MM.1S (cell line): ENCODE data around the gene WFIKKN2.

Experiments used
- DNase-seq: peaks from one replicate; pipeline ENCODE4 v3.0.0-alpha.2; 2015
- H2AFZ ChIP-seq: fragments of 300-600 bp; sonication (generic); 2 replicates; pipeline ENCODE4 v1.6.0; 2016; ENCODE audit warnings: antibody characterized with exemption, low read length
- H3F3A ChIP-seq: fragments of 300-600 bp; sonication (generic); 2 replicates; pipeline ENCODE4 v1.6.1; 2016; ENCODE audit warnings: mild to moderate bottlenecking, antibody characterized with exemption, low read length, moderate library complexity, mixed read lengths; ENCODE audit not compliant: insufficient read depth
- H3K27ac ChIP-seq: fragments of 300-600 bp; sonication (generic); 2 replicates; pipeline ENCODE4 v1.5.1; 2016; ENCODE audit warnings: mild to moderate bottlenecking, low read length
- H3K27me3 ChIP-seq: fragments of 300-600 bp; sonication (generic); replicated peaks from 2 replicates; pipeline ENCODE4 v1.6.0; 2016; ENCODE audit warnings: low read length; ENCODE audit not compliant: insufficient read depth
- H3K36me3 ChIP-seq: fragments of 300-600 bp; sonication (generic); replicated peaks from 2 replicates; pipeline ENCODE4 v1.6.1; 2016; ENCODE audit warnings: mild to moderate bottlenecking, low read length, mixed read lengths; ENCODE audit not compliant: insufficient read depth
- H3K4me1 ChIP-seq: fragments of 300-600 bp; sonication (generic); 2 replicates; pipeline ENCODE4 v1.6.1; 2016; ENCODE audit warnings: low read length, mixed read lengths
- H3K4me2 ChIP-seq: fragments of 300-600 bp; sonication (generic); 2 replicates; pipeline ENCODE4 v1.6.0; 2016; ENCODE audit warnings: low read depth, low read length
- H3K4me3 ChIP-seq: fragments of 300-600 bp; sonication (generic); 2 replicates; pipeline ENCODE4 v1.5.1; 2016; ENCODE audit warnings: low read length, mixed read lengths
- H3K79me2 ChIP-seq: fragments of 300-600 bp; sonication (generic); 2 replicates; pipeline ENCODE4 v1.6.1; 2016; ENCODE audit warnings: mixed run types, low read length, mixed read lengths
- H3K9ac ChIP-seq: fragments of 300-600 bp; sonication (generic); 2 replicates; pipeline ENCODE4 v1.6.1; 2016; ENCODE audit warnings: low read length, mixed read lengths
- H3K9me2 ChIP-seq: fragments of 300-600 bp; sonication (generic); replicated peaks from 2 replicates; pipeline ENCODE4 v1.6.1; 2016; ENCODE audit warnings: mild to moderate bottlenecking, low read length, mixed read lengths; ENCODE audit not compliant: insufficient read depth
- H3K9me3 ChIP-seq: fragments of 300-600 bp; sonication (generic); replicated peaks from 2 replicates; pipeline ENCODE4 v1.6.1; 2016; ENCODE audit warnings: mild to moderate bottlenecking, low read length, mixed read lengths; ENCODE audit not compliant: insufficient read depth
- H4K20me1 ChIP-seq: fragments of 300-600 bp; sonication (generic); 2 replicates; pipeline ENCODE4 v1.6.1; 2016; ENCODE audit warnings: mild to moderate bottlenecking, low read length, moderate library complexity, mixed read lengths; ENCODE audit not compliant: insufficient read depth
- CTCF ChIP-seq: fragments of 300-600 bp; sonication (generic); IDR thresholded peaks from 2 replicates; pipeline ENCODE4 v1.5.1; 2016; ENCODE audit warnings: antibody characterized with exemption, low read length, mixed read lengths
- EZH2 ChIP-seq: fragments of 300-600 bp; sonication (generic); optimal IDR thresholded peaks from 2 replicates; pipeline ENCODE3; 2017; ENCODE audit warnings: low read depth, mild to moderate bottlenecking, antibody characterized with exemption, low read length, mixed read lengths
- EZH2phosphoT487 ChIP-seq: fragments of 300-600 bp; sonication (generic); IDR thresholded peaks from 2 replicates; pipeline ENCODE4 v1.6.1; 2018; ENCODE audit warnings: antibody characterized with exemption, low read length

Gene WFIKKN2

GRCh38 chr17:50816771-50817751, 18.3 kb upstream of the WFIKKN2 start:
- H3K36me3 ChIP-seq, result no peaks in the 10 kb centered on the region
- peak overlapping the region; percentile 21; the same call in 1 of the 2 replicates for H3K4me3 ChIP-seq
- H3K27me3 ChIP-seq, result no peaks in the 10 kb centered on the region
- H2AFZ ChIP-seq, result peak overlapping the region; percentile 61
- H3K9me2 ChIP-seq, result no peaks in the 10 kb centered on the region
- H3K27ac ChIP-seq, result no peak overlapping the region
- peak overlapping the region; percentile 58 for H3K4me2 ChIP-seq
- peaks cover 11% of the 10 kb centered on the region for H3K4me1 ChIP-seq
- DNase-seq, result peak; percentile 60
- TF ChIP-seq EZH2 (no peak), EZH2phosphoT487 (no peak), CTCF (peak; percentile 94)
- no peaks in the 10 kb centered on the region for H3F3A ChIP-seq
- H3K9ac ChIP-seq, result no peak overlapping the region; the same call in 1 of the 2 replicates
- no peaks in the 10 kb centered on the region for H3K79me2 ChIP-seq
- no peaks in the 10 kb centered on the region for H3K9me3 ChIP-seq
- no peaks in the 10 kb centered on the region for H4K20me1 ChIP-seq

GRCh38 chr17:50817838-50818237, 17.5 kb upstream of the WFIKKN2 start:
- Histone ChIP-seq H3F3A (no peaks in the 10 kb centered on the region), H3K36me3 (no peaks in the 10 kb centered on the region), H3K79me2 (no peaks in the 10 kb centered on the region), H3K9me2 (no peaks in the 10 kb centered on the region), H3K9me3 (no peaks in the 10 kb centered on the region), H3K27ac (no peak overlapping the region), H3K4me2 (no peak overlapping the region), H3K27me3 (no peaks in the 10 kb centered on the region), H3K4me3 (no peak overlapping the region), H3K4me1 (peaks cover 11% of the 10 kb centered on the region), H3K9ac (no peak overlapping the region), H4K20me1 (no peaks in the 10 kb centered on the region), H2AFZ (no peak overlapping the region)
- TF ChIP-seq EZH2phosphoT487 (no peak), EZH2 (no peak), CTCF (no peak)
- no peak for DNase-seq

- peaks cover 11% of the 10 kb centered on the region for H3K4me1 ChIP-seq
- TF ChIP-seq EZH2phosphoT487, result no peak
- no peaks in the 10 kb centered on the region for H3K27me3 ChIP-seq
- H3K79me2 ChIP-seq, result no peaks in the 10 kb centered on the region
- no peaks in the 10 kb centered on the region for H3K36me3 ChIP-seq
- H3K27ac ChIP-seq, result no peak overlapping the region
- H3K9me3 ChIP-seq, result no peaks in the 10 kb centered on the region
- H3K4me2 ChIP-seq, result no peak overlapping the region
- no peak overlapping the region for H3K4me3 ChIP-seq
- no peak overlapping the region for H2AFZ ChIP-seq
- H3K9ac ChIP-seq, result no peak overlapping the region
- no peaks in the 10 kb centered on the region for H3F3A ChIP-seq
- no peak for DNase-seq
- H4K20me1 ChIP-seq, result no peaks in the 10 kb centered on the region
- no peaks in the 10 kb centered on the region for H3K9me2 ChIP-seq
Measured at GRCh38 chr17:50818261-50818660, 17.1 kb upstream of the WFIKKN2 start.
